Lower leg skin (tissue), 4 donors: ENCODE results near the gene CREB3L4. TPM values are rescaled to one million over a fixed set of nuclear protein-coding genes. Genes with fewer than 3 reads are reported as not detected.

Experiments used
- DNase-seq, 2 donors: peaks; one replicate each; pipeline ENCODE4 v3.0.0-alpha.2; 2019; ENCODE audit warnings: low spot score in 2 of 2
- H3K4me3 ChIP-seq: fragments of 200-600 bp; sonication (generic); 2 replicates; pipeline ENCODE4 v1.5.1; 2017; ENCODE audit warnings: mild to moderate bottlenecking, low read depth; ENCODE audit not compliant: poor library complexity, severe bottlenecking
- POLR2A ChIP-seq, 2 donors: fragments of 450-650 bp; IDR thresholded peaks; one replicate each; pipeline ENCODE4 v1.6.1; 2016 to 2017; ENCODE audit warnings: antibody characterized with exemption in 2 of 2, mild to moderate bottlenecking in 1 of 2, moderate library complexity in 1 of 2
- WGBS, 2 donors: methylation state at CpG; one replicate each; pipeline ENCODE4 v1.1.5; 2018; 5-methylcytosine and 5-hydroxymethylcytosine counted together
- intact Hi-C: fragments of 100-400 bp; cut with DNase I; formaldehyde crosslinking; loops from one replicate; pipeline ENCODE4 v1.15.0; 2023; ENCODE audit warnings: low total_unique reads
- total RNA-seq, 4 donors: library from RNA; depleted of rRNA; stranded (reverse); fragments of >200 nt; gene quantifications; one replicate each; pipeline ENCODE4 v1.1.0, GENCODE V29; 2016
- TF ChIP-seq, protein P1 (sequence below), 3 donors: fragments of 450-650 bp; IDR thresholded peaks; one replicate each; pipeline ENCODE4 v1.5.1; 2016; ENCODE audit warnings: antibody characterized with exemption in 3 of 3, mild to moderate bottlenecking in 3 of 3, moderate library complexity in 2 of 3

The CREB3L4 gene
- total RNA-seq, 4 donors from 2014 or later: 18.7 to 25.5 (median 22.9) TPM

DNA sequence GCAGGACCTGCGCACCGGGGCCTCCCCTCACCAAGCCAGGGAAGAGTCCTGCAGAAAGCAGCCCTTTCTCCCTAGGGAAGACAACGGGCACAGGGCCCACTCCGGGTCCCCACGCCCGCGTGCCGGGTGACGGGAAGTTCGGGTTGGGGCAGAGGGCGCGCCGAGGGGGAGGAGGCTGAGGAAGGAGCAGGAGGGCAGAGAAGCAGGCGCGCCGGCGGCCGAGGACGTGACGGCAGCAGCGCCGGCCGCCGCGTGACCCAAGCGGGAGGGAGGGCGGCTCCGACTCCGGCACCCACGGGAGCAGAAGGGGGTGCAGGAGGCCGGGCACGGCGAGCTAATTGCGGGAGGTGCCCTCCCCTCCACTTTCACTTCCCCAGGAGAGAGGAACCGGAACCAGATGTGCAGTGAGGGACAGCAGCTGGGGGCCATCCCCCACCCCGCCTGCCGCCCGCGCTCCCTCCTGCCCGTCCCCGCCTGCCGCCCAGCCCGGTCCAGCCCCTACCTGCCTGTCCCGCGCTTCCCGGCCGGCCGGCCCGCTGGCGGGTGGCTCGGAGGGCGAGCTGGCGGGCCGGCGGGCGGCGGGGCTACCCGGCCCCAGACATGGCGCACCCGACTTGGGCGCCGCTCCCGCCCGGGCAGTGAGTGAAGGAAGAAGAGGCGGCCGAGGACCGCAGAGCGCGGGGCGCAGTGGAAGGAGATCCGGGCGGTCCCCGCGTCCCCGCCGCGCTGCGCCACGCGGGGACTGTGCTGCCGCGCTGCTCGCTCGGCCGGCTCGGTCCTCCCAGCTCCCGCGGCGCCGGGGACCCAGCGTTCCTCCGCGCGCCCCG, 21.7 kb upstream of the CREB3L4 start:
- H3K4me3 ChIP-seq: peak overlapping the region; percentile 91
- intact Hi-C loops: loop anchor here (2.0 kb wide), 1 partner anchor 41 kb away; the partner anchor contains the start of gene RAB13
- DNase-seq: peak; percentile 85 to 97
- TF ChIP-seq POLR2A (IDR thresholded peaks at IDR 0.05): peak in 1 of 2 donors; percentile 2
- TF ChIP-seq, protein P1, sequence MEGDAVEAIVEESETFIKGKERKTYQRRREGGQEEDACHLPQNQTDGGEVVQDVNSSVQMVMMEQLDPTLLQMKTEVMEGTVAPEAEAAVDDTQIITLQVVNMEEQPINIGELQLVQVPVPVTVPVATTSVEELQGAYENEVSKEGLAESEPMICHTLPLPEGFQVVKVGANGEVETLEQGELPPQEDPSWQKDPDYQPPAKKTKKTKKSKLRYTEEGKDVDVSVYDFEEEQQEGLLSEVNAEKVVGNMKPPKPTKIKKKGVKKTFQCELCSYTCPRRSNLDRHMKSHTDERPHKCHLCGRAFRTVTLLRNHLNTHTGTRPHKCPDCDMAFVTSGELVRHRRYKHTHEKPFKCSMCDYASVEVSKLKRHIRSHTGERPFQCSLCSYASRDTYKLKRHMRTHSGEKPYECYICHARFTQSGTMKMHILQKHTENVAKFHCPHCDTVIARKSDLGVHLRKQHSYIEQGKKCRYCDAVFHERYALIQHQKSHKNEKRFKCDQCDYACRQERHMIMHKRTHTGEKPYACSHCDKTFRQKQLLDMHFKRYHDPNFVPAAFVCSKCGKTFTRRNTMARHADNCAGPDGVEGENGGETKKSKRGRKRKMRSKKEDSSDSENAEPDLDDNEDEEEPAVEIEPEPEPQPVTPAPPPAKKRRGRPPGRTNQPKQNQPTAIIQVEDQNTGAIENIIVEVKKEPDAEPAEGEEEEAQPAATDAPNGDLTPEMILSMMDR (IDR thresholded peaks at IDR 0.05): no peak
- WGBS, 2 donors: 0 to 1% methylated on average over 26 to 52 of the region's 95 CpGs

DNA sequence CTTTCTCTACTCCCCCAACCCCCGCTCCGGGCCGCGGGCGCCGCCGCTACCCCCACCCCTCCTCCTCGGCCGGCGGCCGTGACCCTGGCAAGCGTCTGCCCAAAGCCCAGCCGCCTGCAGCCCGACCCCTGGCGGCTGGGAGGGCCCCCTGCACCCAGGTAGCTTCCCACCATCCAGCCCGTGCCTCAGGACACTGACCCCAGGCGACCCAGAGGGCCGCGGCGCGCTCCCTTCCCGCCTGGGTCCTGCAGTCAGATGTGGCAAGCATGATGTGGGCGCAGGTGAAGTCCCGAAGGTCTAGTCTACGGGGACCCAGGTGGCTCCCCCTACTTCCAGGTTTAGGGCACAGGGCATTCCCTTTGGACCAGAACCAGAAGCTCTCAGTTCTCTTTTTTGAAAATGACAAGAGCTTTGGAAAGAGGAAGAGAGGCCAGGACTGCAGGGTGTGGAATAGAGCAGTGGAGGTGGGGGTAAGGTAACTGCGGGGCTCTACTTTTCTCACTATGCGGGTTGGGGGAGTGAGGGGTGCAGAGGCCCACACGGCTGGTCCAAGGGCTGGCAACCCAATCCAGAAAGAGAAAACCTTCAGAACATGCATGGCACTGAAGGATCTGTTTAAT, 21.0 kb upstream of the CREB3L4 start, which contains the start of gene DENND4B:
DENND4B (minus strand) TSS at position 97 of the 620 bp plus-strand sequence. CDS start 2,344 bp downstream, outside the sequence.
- intact Hi-C loops: loop anchor here (2.0 kb wide), 1 partner anchor 40 kb away; the partner anchor contains the start of gene RAB13
- WGBS, 2 donors: 11 to 12% methylated on average over 21 to 23 of the region's 28 CpGs
- DNase-seq: peak; percentile 66 to 95
- H3K4me3 ChIP-seq: peak within 1 kb of the TSS; percentile 91
- TF ChIP-seq, protein P1 (IDR thresholded peaks at IDR 0.05): peak in 1 of 3 donors; percentile 90
- no peak for TF ChIP-seq POLR2A (IDR thresholded peaks at IDR 0.05)

DNA sequence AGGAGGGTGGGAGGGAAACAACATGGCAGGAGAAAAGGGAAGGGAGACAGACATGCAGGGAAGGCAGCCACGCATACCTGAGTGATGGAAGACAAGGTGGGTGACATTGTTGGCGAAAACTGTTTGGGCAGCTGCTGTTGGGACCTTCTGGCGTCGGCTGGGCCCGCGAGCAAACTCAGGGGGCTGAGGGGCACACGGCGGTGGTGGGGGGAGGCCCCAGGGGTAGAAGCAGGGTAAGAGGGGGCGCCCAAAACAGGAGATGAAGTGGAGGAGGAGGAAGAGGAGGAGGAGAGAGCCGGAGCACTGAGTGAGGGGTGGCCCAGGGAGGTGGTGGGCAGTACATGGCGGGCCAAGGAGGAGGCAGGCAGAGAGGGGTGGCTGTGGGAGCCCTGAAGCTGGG, 16.5 kb upstream of the CREB3L4 start:
- no peak overlapping the region for H3K4me3 ChIP-seq
- no peak for DNase-seq
- WGBS, 2 donors: 91 to 94% methylated on average over 11 of the region's 11 CpGs
- no peak for TF ChIP-seq POLR2A (IDR thresholded peaks at IDR 0.05)
- TF ChIP-seq, protein P1 (IDR thresholded peaks at IDR 0.05): no peak
- intact Hi-C loops: no loop called here

DNA sequence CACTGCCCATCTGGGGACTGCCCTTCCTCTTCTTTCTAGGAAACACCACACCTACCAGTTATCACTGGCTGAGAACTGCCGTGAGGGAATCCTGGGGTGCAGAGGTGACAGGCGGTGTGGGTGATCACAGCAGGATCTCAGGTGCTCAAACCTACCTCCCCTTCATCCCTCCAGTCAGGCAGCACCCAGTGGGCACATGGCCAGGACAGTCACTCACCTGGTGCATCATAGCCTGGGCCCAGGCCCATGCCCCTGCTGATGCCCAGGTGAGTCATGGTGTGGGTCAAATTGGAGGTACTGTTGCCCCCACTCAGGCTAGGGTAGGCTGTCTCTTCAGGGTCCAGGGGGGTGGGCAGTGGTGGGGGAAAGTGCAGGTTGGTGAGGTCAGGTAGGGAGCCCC, 15.9 kb upstream of the CREB3L4 start:
- TF ChIP-seq, protein P1 (IDR thresholded peaks at IDR 0.05): no peak
- TF ChIP-seq POLR2A (IDR thresholded peaks at IDR 0.05): no peak
- intact Hi-C loops: no loop called here
- DNase-seq: no peak

DNA sequence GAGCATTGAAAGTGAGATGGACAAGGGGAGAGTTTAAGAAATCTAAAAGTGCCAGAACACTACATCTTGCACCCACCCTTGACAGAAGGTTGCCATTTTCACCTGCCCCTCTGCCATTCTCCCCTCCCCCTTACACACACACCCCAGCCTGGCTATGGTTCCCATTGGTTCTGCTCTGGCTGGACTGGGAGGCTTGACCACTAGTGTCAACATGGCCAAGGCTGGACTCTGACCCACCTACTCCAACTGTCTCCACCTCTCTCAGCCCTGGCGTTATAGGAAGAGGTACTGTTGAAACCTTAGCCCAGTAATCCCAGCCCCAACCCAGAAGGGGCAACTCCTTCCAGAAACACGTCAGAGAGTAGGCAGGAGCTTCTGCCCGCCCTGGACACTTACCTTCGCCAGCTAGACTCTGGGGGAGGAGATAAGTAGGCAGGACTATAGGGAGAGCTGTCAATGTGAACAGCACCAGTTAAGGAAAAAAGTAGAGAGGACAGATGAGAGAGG, 13.8 kb upstream of the CREB3L4 start:
- H3K4me3 ChIP-seq: no peak overlapping the region
- WGBS, 2 donors: 75 to 86% methylated on average over 4 of the region's 4 CpGs
- no peak for TF ChIP-seq POLR2A (IDR thresholded peaks at IDR 0.05)
- DNase-seq: no peak
- intact Hi-C loops: no loop called here

More for the DNA sequence above, 15.9 kb upstream of the CREB3L4 start:
- H3K4me3 ChIP-seq: no peak overlapping the region
- 89 to 100% methylated on average over 2 of the region's 2 CpGs for WGBS, 2 donors

DNA sequence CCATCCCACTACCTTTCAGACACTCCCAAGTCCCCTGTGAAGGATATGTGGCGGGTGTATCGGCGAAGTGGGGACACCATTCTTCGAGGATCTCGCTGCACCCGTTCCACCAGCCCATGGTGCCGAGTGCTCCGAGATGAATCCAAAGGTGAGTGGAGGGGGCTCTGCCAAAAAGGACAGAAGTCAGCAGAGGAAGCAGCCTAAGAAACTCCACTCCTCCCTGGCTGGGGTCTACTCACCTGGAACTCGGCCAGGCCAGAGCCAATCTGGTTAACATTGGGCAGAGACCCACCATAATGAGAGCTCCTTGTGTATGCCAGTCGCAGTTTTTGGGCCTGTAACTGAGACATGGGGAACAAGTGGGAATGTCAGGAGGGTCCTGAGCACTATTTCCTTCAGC, 12.9 kb upstream of the CREB3L4 start:
- intact Hi-C loops: no loop called here
- no peak overlapping the region for H3K4me3 ChIP-seq
- 93 to 96% methylated on average over 10 of the region's 10 CpGs for WGBS, 2 donors
- TF ChIP-seq, protein P1 (IDR thresholded peaks at IDR 0.05): no peak
- no peak for TF ChIP-seq POLR2A (IDR thresholded peaks at IDR 0.05)
- DNase-seq: no peak
